CD4-positive, alpha-beta T cell treated with Interleukin-2 at 100 ng/mL for 4 hours (primary cell): ENCODE data around the gene MACROD2.
"Not testable (repeated sequence)": the region's sequence is repeated elsewhere in the genome, so short reads cannot be mapped to it uniquely, and the experiment has no call there.

Experiments used
- DNase-seq: peaks from one replicate; pipeline ENCODE4 v3.0.0-alpha.2; 2020; ENCODE audit warnings: low spot score

The MACROD2 gene

GRCh38 chr20:14266246-14266645 is 270.9 kb downstream of the MACROD2 start:
- DNase-seq = no peak

GRCh38 chr20:14270751-14271150 is 275.4 kb downstream of the MACROD2 start:
- not testable (repeated sequence) for DNase-seq

- DNase-seq = no peak
Observed at GRCh38 chr20:14282140-14282539, 286.8 kb downstream of the MACROD2 start.

GRCh38 chr20:14284443-14284842 is 289.1 kb downstream of the MACROD2 start:
- DNase-seq = no peak

GRCh38 chr20:14288341-14289330 is 293.3 kb downstream of the MACROD2 start:
- DNase-seq = no peak

- no peak for DNase-seq
Observed at GRCh38 chr20:14291502-14291901, 296.2 kb downstream of the MACROD2 start.

- no peak for DNase-seq
Observed at GRCh38 chr20:14295238-14295637, 299.9 kb downstream of the MACROD2 start.

- no peak for DNase-seq
Observed at GRCh38 chr20:14295770-14296309, 300.5 kb downstream of the MACROD2 start.

GRCh38 chr20:14299831-14300230 is 304.5 kb downstream of the MACROD2 start:
- no peak for DNase-seq

GRCh38 chr20:14303106-14303505 is 307.8 kb downstream of the MACROD2 start:
- DNase-seq = no peak

GRCh38 chr20:14303651-14304050 is 308.3 kb downstream of the MACROD2 start:
- no peak for DNase-seq

GRCh38 chr20:14304472-14304871 is 309.2 kb downstream of the MACROD2 start:
- DNase-seq = no peak

GRCh38 chr20:14307956-14308355 is 312.6 kb downstream of the MACROD2 start:
- no peak for DNase-seq

GRCh38 chr20:14310977-14311627 is 315.8 kb downstream of the MACROD2 start:
- no peak for DNase-seq

GRCh38 chr20:14312001-14312400 is 316.7 kb downstream of the MACROD2 start:
- no peak for DNase-seq

GRCh38 chr20:14313341-14314020 is 318.2 kb downstream of the MACROD2 start:
- DNase-seq = no peak

GRCh38 chr20:14319704-14320103 is 324.4 kb downstream of the MACROD2 start:
- DNase-seq = no peak

GRCh38 chr20:14331646-14332045 is 336.3 kb downstream of the MACROD2 start:
- no peak for DNase-seq

GRCh38 chr20:14332866-14333265 is 337.6 kb downstream of the MACROD2 start:
- no peak for DNase-seq

- DNase-seq = no peak
Observed at GRCh38 chr20:14333721-14334120, 338.4 kb downstream of the MACROD2 start.

- no peak for DNase-seq
Observed at GRCh38 chr20:14334306-14334930, 339.1 kb downstream of the MACROD2 start.

GRCh38 chr20:14335052-14335451 is 339.7 kb downstream of the MACROD2 start:
- DNase-seq = no peak
